Ammon's horn (tissue), 1 donor: ENCODE data around the gene AIPL1.

Experiments used
- DNase-seq: peaks from one replicate; pipeline ENCODE4 v3.0.0-alpha.2; 2016; ENCODE audit warnings: low spot score

AIPL1 gene

GRCh38 chr17:6413065-6413464 lies 21.9 kb downstream of the AIPL1 start:
- peak; percentile 54 for DNase-seq

GRCh38 chr17:6408735-6409134 lies 26.2 kb downstream of the AIPL1 start:
- DNase-seq: no peak

GRCh38 chr17:6408276-6408675 lies 26.6 kb downstream of the AIPL1 start:
- DNase-seq: no peak

GRCh38 chr17:6402258-6402657 lies 32.7 kb downstream of the AIPL1 start:
- DNase-seq: no peak

GRCh38 chr17:6398955-6399354 lies 36.0 kb downstream of the AIPL1 start:
- DNase-seq: no peak

- no peak for DNase-seq
Measured at GRCh38 chr17:6394055-6394606, 40.8 kb downstream of the AIPL1 start.

- peak; percentile 68 for DNase-seq
Measured at GRCh38 chr17:6393351-6393952, 41.5 kb downstream of the AIPL1 start.

GRCh38 chr17:6392609-6393350 lies 42.1 kb downstream of the AIPL1 start:
- no peak for DNase-seq

- no peak for DNase-seq
Measured at GRCh38 chr17:6388416-6388815, 46.5 kb downstream of the AIPL1 start.

- DNase-seq: no peak
Measured at GRCh38 chr17:6387858-6388257, 47.1 kb downstream of the AIPL1 start.

GRCh38 chr17:6387442-6387841 lies 47.5 kb downstream of the AIPL1 start:
- no peak for DNase-seq

GRCh38 chr17:6386041-6386630 lies 48.8 kb downstream of the AIPL1 start:
- no peak for DNase-seq

GRCh38 chr17:6384481-6384880 lies 50.4 kb downstream of the AIPL1 start:
- no peak for DNase-seq

- no peak for DNase-seq
Measured at GRCh38 chr17:6381526-6382465, 53.1 kb downstream of the AIPL1 start.

GRCh38 chr17:6380915-6381438 lies 53.9 kb downstream of the AIPL1 start:
- no peak for DNase-seq

- DNase-seq: no peak
Measured at GRCh38 chr17:6377906-6378305, 57.0 kb downstream of the AIPL1 start.

- peak; percentile 34 for DNase-seq
Measured at GRCh38 chr17:6376931-6377361, 58.0 kb downstream of the AIPL1 start.

- peak; percentile 52 for DNase-seq
Measured at GRCh38 chr17:6374761-6375312, 60.1 kb downstream of the AIPL1 start.

- no peak for DNase-seq
Measured at GRCh38 chr17:6374271-6374691, 60.6 kb downstream of the AIPL1 start.
